ENCODE data around the gene HCAR2. TPM values are rescaled to one million over a fixed set of nuclear protein-coding genes. Genes with fewer than 3 reads are reported as not detected.
A peak's percentile ranks its signal among the peaks of the same experiment; 100 is the strongest.
"Not testable (repeated sequence)": the region's sequence is repeated elsewhere in the genome, so short reads cannot be mapped to it uniquely, and the experiment has no call there.

Gene HCAR2
- total RNA-seq, 2 donors from 2014 or later = 0.24 TPM; not detected in 1

- no peak for DNase-seq (ENCODE audit: low spot score)
- intact Hi-C loops (cut with DNase I) = no loop called here
These were observed 19.2 kb upstream of the HCAR2 start for GRCh38 chr12:122722387-122722786.

DNA sequence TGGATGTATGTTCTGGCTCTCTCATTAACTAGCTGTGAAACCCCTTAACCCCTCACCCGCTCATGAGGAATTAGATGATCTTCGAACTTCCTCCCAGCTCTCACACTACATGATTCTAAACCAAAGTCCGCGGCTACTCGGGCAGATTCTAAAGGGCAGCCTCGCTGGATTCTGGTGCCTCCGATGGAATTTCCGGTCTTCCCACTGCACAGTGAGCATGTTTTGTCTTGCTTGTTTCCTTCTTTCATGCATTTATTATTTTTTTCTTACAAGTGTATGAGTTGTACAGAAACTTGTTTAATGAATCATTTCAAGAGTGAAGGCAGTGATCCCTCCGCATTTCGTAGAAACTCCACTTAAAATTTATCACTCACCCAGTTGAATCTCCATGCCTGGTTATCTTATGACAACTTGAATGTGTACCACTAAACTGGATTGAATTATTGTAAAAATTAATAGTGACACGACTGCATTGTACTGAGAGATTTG lies 17.9 kb upstream of the HCAR2 start:
- peak; percentile 25 for DNase-seq (ENCODE audit: low spot score)
- intact Hi-C loops (cut with DNase I) = no loop called here

GRCh38 chr12:122716658-122717057 lies 13.5 kb upstream of the HCAR2 start, which contains the start of gene HCAR3:
HCAR3 (minus strand) TSS chr12:122716811; CDS start chr12:122716737, 74 bp downstream.
- intact Hi-C loops (cut with DNase I); DNase-seq (ENCODE audit: low spot score): not testable (repeated sequence)

DNA sequence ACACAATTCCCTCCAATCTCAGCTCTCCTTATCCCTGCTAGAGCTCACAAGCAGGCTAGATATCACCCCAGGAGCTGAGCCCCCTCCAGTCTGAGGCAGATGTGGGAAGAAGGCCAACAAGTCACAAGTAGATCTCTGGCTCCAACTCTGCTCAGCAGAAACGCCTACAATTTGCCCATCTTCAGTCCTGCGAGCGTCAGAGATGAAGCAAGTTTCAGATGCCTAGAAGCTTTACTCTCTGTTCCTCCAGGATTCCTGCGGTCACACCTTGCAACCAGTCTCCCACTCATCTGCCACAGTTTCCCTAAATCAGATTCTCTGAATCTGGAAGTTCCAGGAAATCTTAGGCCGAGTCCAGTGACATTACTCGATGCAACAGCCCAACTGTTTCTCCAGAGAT lies 12.1 kb upstream of the HCAR2 start:
- DNase-seq (ENCODE audit: low spot score); intact Hi-C loops (cut with DNase I): not testable (repeated sequence)

DNA sequence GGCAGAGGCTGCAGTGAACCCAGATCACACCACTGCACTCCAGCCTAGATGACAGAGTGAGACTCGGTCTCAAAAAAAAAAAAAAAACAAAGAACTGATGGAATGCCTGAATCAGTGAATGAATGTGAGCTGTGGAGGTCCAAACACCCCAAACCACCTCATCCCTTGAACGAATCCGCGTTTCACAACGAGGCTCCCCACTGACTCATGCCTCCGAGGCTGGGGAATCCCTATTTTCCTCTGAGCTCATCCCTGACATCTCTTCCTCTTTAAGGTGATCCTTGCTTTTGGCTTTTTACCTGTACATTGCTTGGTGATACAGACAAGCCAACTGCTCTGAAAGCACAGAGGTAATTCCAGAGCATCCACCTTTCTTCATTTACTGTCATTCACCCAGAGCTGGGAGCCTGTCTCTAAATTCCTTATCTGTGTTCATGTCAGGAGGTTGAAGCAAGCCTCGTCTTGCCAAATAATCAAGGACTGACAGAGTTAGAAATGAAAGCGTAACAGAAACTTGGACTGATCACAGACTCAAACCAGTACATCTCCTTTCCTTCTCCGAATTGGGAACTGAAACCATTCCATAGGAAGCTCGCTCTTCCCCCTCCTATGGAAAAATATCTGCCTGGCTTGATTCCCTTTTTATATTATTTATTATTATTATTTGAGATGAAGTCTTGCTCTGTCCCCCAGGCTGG lies 10.5 kb upstream of the HCAR2 start:
- intact Hi-C loops (cut with DNase I) = loop anchor here in 1 of 2 donors (5.0 kb wide), 1 partner anchor 566 kb away; no protein-coding TSS in a partner anchor
- DNase-seq (ENCODE audit: low spot score) = not testable (repeated sequence)

- DNase-seq (ENCODE audit: low spot score) = not testable (repeated sequence)
- intact Hi-C loops (cut with DNase I) = loop anchor here in 1 of 2 donors (5.0 kb wide), 1 partner anchor 564 kb away; no protein-coding TSS in a partner anchor
These were observed 8.1 kb upstream of the HCAR2 start for GRCh38 chr12:122711266-122711665.

- intact Hi-C loops (cut with DNase I) = loop anchor here in 1 of 2 donors (5.0 kb wide), 1 partner anchor 563 kb away; no protein-coding TSS in a partner anchor
- not testable (repeated sequence) for DNase-seq (ENCODE audit: low spot score)
These were observed 7.2 kb upstream of the HCAR2 start for GRCh38 chr12:122710341-122710740.

- not testable (repeated sequence) for DNase-seq (ENCODE audit: low spot score)
These were observed 6.1 kb upstream of the HCAR2 start for GRCh38 chr12:122709287-122709686.

GRCh38 chr12:122703841-122704240 lies 684 bp upstream of the HCAR2 start:
- intact Hi-C loops (cut with DNase I) = not testable (repeated sequence)

More at GRCh38 chr12:122709287-122709686, 6.1 kb upstream of the HCAR2 start:
- intact Hi-C loops (cut with DNase I) = not testable (repeated sequence)

DNA sequence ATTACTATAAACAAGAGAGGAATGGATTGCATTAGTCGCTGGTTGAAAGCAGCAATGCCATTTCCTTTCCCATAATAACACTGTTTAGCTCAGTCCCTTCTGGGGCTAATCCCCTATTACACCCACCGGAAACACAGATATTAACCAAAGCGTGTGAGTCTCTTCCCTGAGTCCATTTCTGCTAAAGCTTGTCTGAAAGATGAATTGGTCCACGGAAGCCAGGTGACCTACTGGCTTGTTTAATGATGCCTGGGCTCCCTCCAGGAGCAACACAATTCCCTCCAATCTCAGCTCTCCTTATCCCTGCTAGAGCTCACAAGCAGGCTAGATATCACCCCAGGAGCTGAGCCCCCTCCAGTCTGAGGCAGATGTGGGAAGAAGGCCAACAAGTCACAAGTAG lies 1.7 kb downstream of the HCAR2 start:
- intact Hi-C loops (cut with DNase I) = not testable (repeated sequence)

More at GRCh38 chr12:122703841-122704240, 684 bp upstream of the HCAR2 start:
- not testable (repeated sequence) for DNase-seq (ENCODE audit: low spot score)

GRCh38 chr12:122700038-122700710 lies 3.0 kb downstream of the HCAR2 start:
- DNase-seq (ENCODE audit: low spot score); intact Hi-C loops (cut with DNase I): not testable (repeated sequence)

More for the DNA sequence above, 1.7 kb downstream of the HCAR2 start:
- DNase-seq (ENCODE audit: low spot score) = not testable (repeated sequence)

- DNase-seq (ENCODE audit: low spot score); intact Hi-C loops (cut with DNase I): not testable (repeated sequence)
These were observed 6.2 kb downstream of the HCAR2 start for GRCh38 chr12:122696922-122697321.

DNA sequence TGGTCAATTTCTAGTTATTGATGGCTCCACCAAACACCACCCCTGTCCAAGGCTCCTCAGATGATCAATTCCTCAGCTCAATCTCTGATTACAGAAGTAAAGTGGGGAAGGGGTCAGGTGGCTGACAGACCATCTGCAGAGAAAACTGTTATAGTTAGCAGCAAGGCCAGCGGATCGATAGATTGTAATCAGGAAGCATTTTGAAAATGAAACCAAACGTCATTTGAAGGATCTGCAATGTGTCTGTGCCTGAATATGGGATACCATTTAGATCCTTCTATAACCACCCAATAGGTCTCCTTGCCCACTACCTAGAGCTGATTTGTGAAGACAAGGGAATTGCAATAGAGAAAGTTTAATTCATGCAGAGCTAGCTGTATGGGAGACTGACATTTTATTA lies 11.6 kb downstream of the HCAR2 start:
- intact Hi-C loops (cut with DNase I) = no loop called here
- no peak for DNase-seq (ENCODE audit: low spot score)

DNA sequence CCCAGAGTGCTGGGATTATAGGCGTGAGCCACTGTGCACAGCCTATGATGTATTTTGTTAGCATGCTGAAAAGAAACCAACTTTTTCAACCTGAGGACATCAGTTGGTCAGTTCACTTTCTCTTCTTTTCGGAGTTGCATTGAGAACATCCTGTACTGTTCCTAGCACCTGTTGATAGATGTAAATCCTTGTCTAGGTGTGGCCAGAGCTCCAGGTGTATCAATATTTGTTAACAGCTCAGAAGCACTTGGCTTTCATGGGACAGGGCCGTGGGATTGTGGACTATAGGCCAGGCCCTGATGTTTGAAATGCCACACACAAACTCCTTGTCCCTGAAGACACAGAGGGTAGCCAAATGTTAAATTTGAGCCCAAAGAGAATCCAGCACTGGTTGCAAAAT lies 14.9 kb downstream of the HCAR2 start:
- intact Hi-C loops (cut with DNase I) = no loop called here
- DNase-seq (ENCODE audit: low spot score) = no peak

DNA sequence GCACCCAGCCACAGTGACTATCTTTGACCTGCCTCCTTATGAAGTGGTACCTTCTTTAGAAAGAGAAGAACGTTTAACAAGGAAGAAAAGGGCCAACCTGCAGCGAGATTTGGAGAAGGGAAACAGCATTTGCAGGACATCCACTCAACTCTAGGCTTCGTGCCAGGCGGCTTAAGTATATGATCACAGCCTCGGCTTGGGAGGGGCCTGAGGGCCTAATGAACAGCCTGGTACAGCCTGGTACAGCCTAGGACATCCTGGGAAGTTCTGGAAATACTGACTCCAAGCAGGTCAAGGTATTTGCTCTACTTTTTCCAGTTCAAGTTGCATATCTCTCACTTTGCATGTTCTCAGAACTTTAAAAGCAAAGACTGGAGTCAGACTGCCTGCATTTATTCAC lies 16.1 kb downstream of the HCAR2 start:
- intact Hi-C loops (cut with DNase I) = no loop called here
- no peak for DNase-seq (ENCODE audit: low spot score)

- intact Hi-C loops (cut with DNase I) = no loop called here
These were observed 16.6 kb downstream of the HCAR2 start for GRCh38 chr12:122686538-122686937.

GRCh38 chr12:122684297-122684813 lies 18.8 kb downstream of the HCAR2 start:
- intact Hi-C loops (cut with DNase I) = no loop called here

More at GRCh38 chr12:122686538-122686937, 16.6 kb downstream of the HCAR2 start:
- DNase-seq (ENCODE audit: low spot score) = no peak

DNA sequence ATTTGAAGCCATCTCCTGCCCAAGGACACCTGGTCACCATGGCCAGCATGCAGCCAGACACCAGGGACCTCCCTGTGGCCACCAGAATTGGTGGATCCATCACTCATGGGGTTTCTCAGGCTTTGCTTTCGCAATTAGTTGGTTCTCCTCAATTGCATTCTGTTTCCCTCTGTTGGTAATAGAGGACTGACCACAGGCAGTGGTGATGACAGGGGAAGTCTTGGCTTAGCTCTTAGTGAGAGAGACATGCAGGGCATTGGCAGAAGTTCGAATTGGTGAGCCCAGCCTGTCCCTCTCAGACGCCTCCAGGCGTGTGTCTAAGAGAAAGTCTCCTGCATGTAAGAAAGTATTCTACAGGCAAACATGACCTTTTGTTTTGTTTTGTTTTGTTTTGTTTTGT lies 21.3 kb downstream of the HCAR2 start:
- intact Hi-C loops (cut with DNase I) = no loop called here
- no peak for DNase-seq (ENCODE audit: low spot score)

More at GRCh38 chr12:122684297-122684813, 18.8 kb downstream of the HCAR2 start:
- no peak for DNase-seq (ENCODE audit: low spot score)

GRCh38 chr12:122680989-122681388 lies 22.2 kb downstream of the HCAR2 start:
- intact Hi-C loops (cut with DNase I); DNase-seq (ENCODE audit: low spot score): not testable (repeated sequence)

DNA sequence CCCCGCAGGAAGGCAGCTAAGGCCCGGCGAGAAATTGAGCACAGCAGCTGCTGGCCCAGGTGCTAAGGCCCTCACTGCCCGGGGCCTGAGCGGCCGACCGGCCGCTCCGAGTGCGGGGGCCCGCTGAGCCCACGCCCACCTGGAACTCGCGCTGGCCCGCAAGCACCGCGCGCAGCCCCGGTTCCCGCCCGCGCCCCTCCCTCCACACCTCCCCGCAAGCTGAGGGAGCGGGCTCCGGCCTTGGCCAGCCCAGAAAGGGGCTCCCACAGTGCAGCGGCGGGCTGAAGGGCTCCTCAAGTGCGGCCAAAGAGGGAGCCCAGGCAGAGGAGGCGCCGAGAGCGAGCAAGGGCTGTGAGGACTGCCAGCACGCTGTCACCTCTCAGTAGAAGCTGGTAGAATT lies 26.4 kb downstream of the HCAR2 start:
- DNase-seq (ENCODE audit: low spot score); intact Hi-C loops (cut with DNase I): not testable (repeated sequence)

Measured in posterior vena cava (tissue), 2 donors.